Right ventricle myocardium superior (tissue), 1 donor: ENCODE data around the gene ZMIZ1. TPM values are rescaled to one million over a fixed set of nuclear protein-coding genes. Genes with fewer than 3 reads are reported as not detected.
"Not testable (repeated sequence)": the region's sequence is repeated elsewhere in the genome, so short reads cannot be mapped to it uniquely, and the experiment has no call there.

Source experiments
- ATAC-seq: fragments of 200-7000 bp; cut with Tn5 transposase; one replicate; pipeline ENCODE4 v1.9.1; 2020; ENCODE audit warnings: mild to moderate bottlenecking; ENCODE audit not compliant: poor library complexity
- DNase-seq: peaks from one replicate; pipeline ENCODE4 v3.0.0-alpha.2; 2020
- intact Hi-C: fragments of 100-400 bp; cut with DNase I; formaldehyde crosslinking; loops from one replicate; pipeline ENCODE4 v1.11.2; 2022
- total RNA-seq: library from RNA; stranded (reverse); fragmentation: NEBNext Ultra II Directional; extraction: Animal tissue kit (Norgen Biotek cat#: 25700); gene quantifications from one replicate; pipeline ENCODE4 v1.2.1, GENCODE V29; 2021
- donor health status: DM: no; HTN: yes; CAD: no; lungs with severe emphysema.

Gene ZMIZ1
- total RNA-seq, 1 donor from 2014 or later: 44.8 TPM

- intact Hi-C loops: no loop called here
- ATAC-seq (no peak), DNase-seq (no peak)
Measured at GRCh38 chr10:79263939-79264338, 195.2 kb downstream of the ZMIZ1 start.

- DNase-seq: no peak
- intact Hi-C loops: loop anchor here (5.0 kb wide), 1 partner anchor 33 kb away; no protein-coding TSS in a partner anchor
- peak; percentile 1 for ATAC-seq
Measured at GRCh38 chr10:79264942-79265341, 196.2 kb downstream of the ZMIZ1 start.

GRCh38 chr10:79266084-79266483 is 197.3 kb downstream of the ZMIZ1 start:
- ATAC-seq (no peak), DNase-seq (no peak)

GRCh38 chr10:79266543-79267312 is 198.0 kb downstream of the ZMIZ1 start:
- DNase-seq (peak; percentile 80), ATAC-seq (peak; percentile 54)
- intact Hi-C loops: loop anchor here (5.0 kb wide), 1 partner anchor 34 kb away; no protein-coding TSS in a partner anchor

More at GRCh38 chr10:79266084-79266483, 197.3 kb downstream of the ZMIZ1 start:
- intact Hi-C loops: loop anchor here (5.0 kb wide), 1 partner anchor 34 kb away; no protein-coding TSS in a partner anchor

GRCh38 chr10:79267499-79267898 is 198.7 kb downstream of the ZMIZ1 start:
- no peak for ATAC-seq
- no peak for DNase-seq
- intact Hi-C loops: loop anchor here (5.0 kb wide), 1 partner anchor 35 kb away; no protein-coding TSS in a partner anchor

- no peak for ATAC-seq
- DNase-seq: no peak
- intact Hi-C loops: loop anchor here (5.0 kb wide), 1 partner anchor 36 kb away; no protein-coding TSS in a partner anchor
Measured at GRCh38 chr10:79268161-79268601, 199.4 kb downstream of the ZMIZ1 start.

- DNase-seq (no peak), ATAC-seq (no peak)
- intact Hi-C loops: loop anchor here (5.0 kb wide), 1 partner anchor 36 kb away; no protein-coding TSS in a partner anchor
Measured at GRCh38 chr10:79268742-79269141, 200.0 kb downstream of the ZMIZ1 start.

GRCh38 chr10:79269443-79269842 is 200.7 kb downstream of the ZMIZ1 start:
- intact Hi-C loops: loop anchor here (5.0 kb wide), 1 partner anchor 37 kb away; no protein-coding TSS in a partner anchor
- DNase-seq (no peak), ATAC-seq (no peak)

- DNase-seq: no peak
- no peak for ATAC-seq
- intact Hi-C loops: loop anchor here (5.0 kb wide), 1 partner anchor 38 kb away; no protein-coding TSS in a partner anchor
Measured at GRCh38 chr10:79269969-79270368, 201.2 kb downstream of the ZMIZ1 start.

- ATAC-seq: no peak
- intact Hi-C loops: no loop called here
- peak; percentile 74 for DNase-seq
Measured at GRCh38 chr10:79270466-79271246, 201.9 kb downstream of the ZMIZ1 start.

- ATAC-seq (no peak), DNase-seq (no peak)
- intact Hi-C loops: no loop called here
Measured at GRCh38 chr10:79272353-79272752, 203.6 kb downstream of the ZMIZ1 start.

GRCh38 chr10:79273604-79274003 is 204.8 kb downstream of the ZMIZ1 start:
- ATAC-seq (peak; percentile 4), DNase-seq (peak; percentile 71)
- intact Hi-C loops: no loop called here

- ATAC-seq (peak; percentile 87), DNase-seq (peak; percentile 91)
- intact Hi-C loops: no loop called here
Measured at GRCh38 chr10:79274279-79275104, 205.7 kb downstream of the ZMIZ1 start.

- no peak for DNase-seq
- intact Hi-C loops: no loop called here
- ATAC-seq: no peak
Measured at GRCh38 chr10:79275105-79275430, 206.3 kb downstream of the ZMIZ1 start.

GRCh38 chr10:79275431-79275851 is 206.7 kb downstream of the ZMIZ1 start:
- ATAC-seq (peak; percentile 30), DNase-seq (peak; percentile 81)
- intact Hi-C loops: no loop called here

- ATAC-seq: no peak
- no peak for DNase-seq
- intact Hi-C loops: no loop called here
Measured at GRCh38 chr10:79277579-79278269, 209.0 kb downstream of the ZMIZ1 start.

- ATAC-seq, DNase-seq, intact Hi-C loops: not testable (repeated sequence)
Measured at GRCh38 chr10:79279047-79279446, 210.3 kb downstream of the ZMIZ1 start.

- intact Hi-C loops: no loop called here
- ATAC-seq: no peak
- DNase-seq: no peak
Measured at GRCh38 chr10:79280956-79281355, 212.2 kb downstream of the ZMIZ1 start.
